SKM-1 (cell line): ENCODE data around the gene PRRC2A.
"Not testable (repeated sequence)": the region's sequence is repeated elsewhere in the genome, so short reads cannot be mapped to it uniquely, and the experiment has no call there.

ENCODE experiments used
- DNase-seq: peaks from one replicate; lab custom pipeline; 2025; ENCODE audit not compliant: unreplicated experiment; lab: John Stamatoyannopoulos, UW

Gene PRRC2A

GRCh38 chr6:31585491-31585890 is 35.0 kb upstream of the PRRC2A start:
- DNase-seq: peak; percentile 50

GRCh38 chr6:31586008-31586407 is 34.5 kb upstream of the PRRC2A start, which contains the start of gene LST1:
Gene LST1, plus strand, starts transcription at chr6:31586277. Its CDS starts 1,023 bp downstream, at chr6:31587300.
- peak; percentile 92 for DNase-seq

GRCh38 chr6:31586599-31587281 is 33.8 kb upstream of the PRRC2A start:
- DNase-seq: peak; percentile 81

- DNase-seq: no peak
Measured at GRCh38 chr6:31587791-31588777, 32.4 kb upstream of the PRRC2A start.

GRCh38 chr6:31588871-31589650 is 31.5 kb upstream of the PRRC2A start:
- DNase-seq: no peak

GRCh38 chr6:31590691-31591090 is 29.8 kb upstream of the PRRC2A start:
- DNase-seq: not testable (repeated sequence)

- DNase-seq: no peak
Measured at GRCh38 chr6:31592396-31592771, 28.1 kb upstream of the PRRC2A start.

- DNase-seq: peak; percentile 61
Measured at GRCh38 chr6:31597006-31597405, 23.5 kb upstream of the PRRC2A start.

- no peak for DNase-seq
Measured at GRCh38 chr6:31607317-31607716, 13.2 kb upstream of the PRRC2A start.

- DNase-seq: no peak
Measured at GRCh38 chr6:31609519-31610406, 10.8 kb upstream of the PRRC2A start.

- DNase-seq: no peak
Measured at GRCh38 chr6:31610968-31611367, 9.5 kb upstream of the PRRC2A start.

- DNase-seq: no peak
Measured at GRCh38 chr6:31614075-31614619, 6.4 kb upstream of the PRRC2A start.

GRCh38 chr6:31614684-31615578 is 5.6 kb upstream of the PRRC2A start, which contains the start of gene AIF1:
Gene AIF1, plus strand, starts transcription at chr6:31615234. Its CDS starts 96 bp downstream, at chr6:31615330.
- DNase-seq: peak; percentile 66

GRCh38 chr6:31615748-31616147 is 4.8 kb upstream of the PRRC2A start:
- DNase-seq: peak; percentile 91

- DNase-seq: no peak
Measured at GRCh38 chr6:31617010-31617409, 3.5 kb upstream of the PRRC2A start.

- peak; percentile 98 for DNase-seq
Measured at GRCh38 chr6:31619805-31620585, 520 bp upstream of the PRRC2A start.

- DNase-seq: no peak
Measured at GRCh38 chr6:31621320-31621939, 915 bp downstream of the PRRC2A start.

GRCh38 chr6:31621991-31622390 is 1.5 kb downstream of the PRRC2A start:
- DNase-seq: no peak
